ENCODE measurements around the gene GDF3.

DNA sequence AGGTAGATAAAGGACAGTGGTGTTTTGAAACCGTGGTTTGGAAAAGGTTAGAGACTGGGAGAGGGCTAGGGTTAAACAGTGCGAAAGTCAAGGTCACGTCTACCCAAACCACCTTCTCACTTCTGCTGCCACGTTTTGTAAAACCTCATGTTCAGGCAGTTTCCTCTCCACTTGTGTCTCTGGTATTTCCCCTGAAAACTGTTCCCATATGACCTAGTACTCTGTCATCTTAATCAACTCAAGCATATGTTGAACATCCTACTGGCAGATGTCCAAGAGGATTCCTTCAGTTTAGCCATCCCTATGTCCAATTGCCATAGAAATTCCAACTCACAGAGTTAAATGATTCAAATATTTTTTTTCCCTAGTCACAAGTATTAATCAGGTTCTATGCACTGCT lies 34.2 kb upstream of the GDF3 start:
- TF ChIP-seq, protein P1, sequence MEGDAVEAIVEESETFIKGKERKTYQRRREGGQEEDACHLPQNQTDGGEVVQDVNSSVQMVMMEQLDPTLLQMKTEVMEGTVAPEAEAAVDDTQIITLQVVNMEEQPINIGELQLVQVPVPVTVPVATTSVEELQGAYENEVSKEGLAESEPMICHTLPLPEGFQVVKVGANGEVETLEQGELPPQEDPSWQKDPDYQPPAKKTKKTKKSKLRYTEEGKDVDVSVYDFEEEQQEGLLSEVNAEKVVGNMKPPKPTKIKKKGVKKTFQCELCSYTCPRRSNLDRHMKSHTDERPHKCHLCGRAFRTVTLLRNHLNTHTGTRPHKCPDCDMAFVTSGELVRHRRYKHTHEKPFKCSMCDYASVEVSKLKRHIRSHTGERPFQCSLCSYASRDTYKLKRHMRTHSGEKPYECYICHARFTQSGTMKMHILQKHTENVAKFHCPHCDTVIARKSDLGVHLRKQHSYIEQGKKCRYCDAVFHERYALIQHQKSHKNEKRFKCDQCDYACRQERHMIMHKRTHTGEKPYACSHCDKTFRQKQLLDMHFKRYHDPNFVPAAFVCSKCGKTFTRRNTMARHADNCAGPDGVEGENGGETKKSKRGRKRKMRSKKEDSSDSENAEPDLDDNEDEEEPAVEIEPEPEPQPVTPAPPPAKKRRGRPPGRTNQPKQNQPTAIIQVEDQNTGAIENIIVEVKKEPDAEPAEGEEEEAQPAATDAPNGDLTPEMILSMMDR (IDR thresholded peaks at IDR 0.05 in 2 of 3, conservative IDR thresholded peaks at IDR 0.05 in 1 of 3; ENCODE audit: borderline replicate concordance in 1 of 3, insufficient read depth in 1 of 3, low read depth in 2 of 3, low read length in 2 of 3) = no peak
- TF ChIP-seq, protein P2, sequence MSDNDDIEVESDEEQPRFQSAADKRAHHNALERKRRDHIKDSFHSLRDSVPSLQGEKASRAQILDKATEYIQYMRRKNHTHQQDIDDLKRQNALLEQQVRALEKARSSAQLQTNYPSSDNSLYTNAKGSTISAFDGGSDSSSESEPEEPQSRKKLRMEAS (IDR thresholded peaks at IDR 0.05) = no peak
- TF ChIP-seq JUND (IDR thresholded peaks at IDR 0.05) = no peak
